T-helper 17 cell (primary cell): ENCODE results near the gene PGRMC2. TPM values are rescaled to one million over a fixed set of nuclear protein-coding genes. Genes with fewer than 3 reads are reported as not detected.
A peak's percentile ranks its signal among the peaks of the same experiment; 100 is the strongest.

Source experiments
- ATAC-seq: fragments of 150-1000 bp; cut with Tn5 transposase; 2 replicates; pipeline ENCODE4 v1.10.0; 2021; ENCODE audit warnings: mild to moderate bottlenecking, moderate library complexity
- DNase-seq, 3 donors: peaks; one replicate each; pipeline versions ENCODE4 v3.0.0 to v3.0.0-alpha.2; 2020 to 2021
- H3K9me3 ChIP-seq: one replicate; pipeline ENCODE4 v1.7.0; 2013; ENCODE audit warnings: low read length, mild to moderate bottlenecking; ENCODE audit not compliant: control insufficient read depth, poor library complexity, severe bottlenecking
- H3K27ac Mint-ChIP-seq: one replicate; pipeline ENCODE4 v1.8.0; 2022; ENCODE audit warnings: mild to moderate bottlenecking, moderate library complexity, mixed read lengths
- H3K27me3 Mint-ChIP-seq: one replicate; pipeline ENCODE4 v1.8.0; 2022; ENCODE audit warnings: mixed read lengths
- H3K36me3 Mint-ChIP-seq: one replicate; pipeline ENCODE4 v1.8.0; 2022; ENCODE audit warnings: low read depth, mixed read lengths
- H3K4me1 Mint-ChIP-seq: one replicate; pipeline ENCODE4 v1.8.0; 2022; ENCODE audit warnings: mild to moderate bottlenecking, mixed read lengths
- H3K4me3 Mint-ChIP-seq: one replicate; pipeline ENCODE4 v1.8.0; 2022; ENCODE audit warnings: mild to moderate bottlenecking, moderate library complexity, mixed read lengths
- total RNA-seq, 4 donors: library from RNA in 2 of 4; stranded (reverse) in 2 of 4; gene quantifications; one replicate each; pipeline ENCODE4 v1.2.3 and lab custom pipeline; 2022 to 2026

PGRMC2 gene, protein sequence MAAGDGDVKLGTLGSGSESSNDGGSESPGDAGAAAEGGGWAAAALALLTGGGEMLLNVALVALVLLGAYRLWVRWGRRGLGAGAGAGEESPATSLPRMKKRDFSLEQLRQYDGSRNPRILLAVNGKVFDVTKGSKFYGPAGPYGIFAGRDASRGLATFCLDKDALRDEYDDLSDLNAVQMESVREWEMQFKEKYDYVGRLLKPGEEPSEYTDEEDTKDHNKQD
- 10 to 100 TPM; 32.4 to 39.3 TPM for total RNA-seq
- 19.2 to 23.7 reads per million in 2 donors for total RNA-seq (lab: John Stamatoyannopoulos, UW)

DNA sequence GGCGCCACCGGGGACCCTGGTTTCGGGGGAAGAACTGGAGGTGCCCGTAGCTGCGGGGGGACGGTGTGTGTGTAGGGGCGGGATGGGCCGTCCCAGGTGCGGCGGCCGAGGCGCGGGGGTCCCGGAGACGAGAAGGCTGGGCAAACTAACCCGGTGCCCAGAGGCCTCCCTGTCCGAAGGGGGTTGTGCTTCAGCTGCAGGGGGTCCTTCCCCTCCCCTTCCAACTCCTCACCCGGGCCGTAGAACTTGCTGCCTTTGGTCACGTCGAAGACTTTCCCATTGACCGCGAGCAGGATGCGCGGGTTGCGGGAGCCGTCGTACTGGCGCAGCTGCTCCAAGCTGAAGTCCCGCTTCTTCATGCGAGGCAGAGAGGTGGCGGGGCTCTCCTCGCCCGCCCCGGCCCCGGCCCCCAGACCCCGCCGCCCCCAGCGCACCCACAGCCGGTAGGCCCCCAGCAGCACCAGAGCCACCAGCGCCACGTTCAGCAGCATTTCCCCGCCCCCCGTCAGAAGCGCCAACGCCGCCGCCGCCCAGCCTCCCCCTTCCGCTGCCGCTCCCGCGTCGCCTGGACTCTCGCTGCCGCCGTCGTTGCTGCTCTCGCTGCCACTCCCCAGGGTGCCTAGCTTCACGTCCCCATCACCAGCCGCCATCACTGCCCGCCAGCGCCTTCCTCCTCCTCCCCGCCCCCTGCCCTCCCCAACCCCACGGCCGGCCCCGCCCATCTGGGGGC, at the start of gene PGRMC2:
PGRMC2 (minus strand) TSS at position 673 of the 730 bp plus-strand sequence; CDS start at position 650, 23 bp downstream.
- H3K4me3 Mint-ChIP-seq, result peak within 1 kb of the TSS; percentile 85
- peaks cover 36% of the 10 kb centered on the region for H3K4me1 Mint-ChIP-seq
- ATAC-seq, result no peak
- peak in 2 of 3 donors; percentile 6 to 21 for DNase-seq
- no peaks in the 10 kb centered on the region for H3K9me3 ChIP-seq
- H3K27me3 Mint-ChIP-seq, result no peaks in the 10 kb centered on the region
- H3K36me3 Mint-ChIP-seq, result peaks cover 3% of the 10 kb centered on the region
- H3K27ac Mint-ChIP-seq, result peak within 1 kb of the TSS; percentile 94

DNA sequence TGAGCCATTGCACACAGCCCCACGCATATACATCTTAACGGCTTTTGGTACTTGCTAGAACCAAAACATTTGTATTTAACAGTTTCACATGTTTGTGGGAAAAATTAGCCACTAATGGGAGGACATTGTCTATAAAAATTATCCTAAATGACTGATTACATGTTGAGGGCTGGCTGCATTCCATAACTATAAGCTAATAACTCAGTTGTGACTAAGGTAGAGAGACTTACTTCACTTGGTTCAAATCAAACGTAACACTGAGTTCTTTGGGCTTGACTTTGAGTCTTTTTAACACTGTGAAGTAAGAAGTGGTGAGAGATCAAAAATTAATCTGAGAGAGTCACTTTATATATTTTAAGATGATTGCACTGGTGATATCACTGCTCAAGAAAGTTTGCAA, 47.9 kb upstream of the PGRMC2 start:
- Mint-ChIP-seq H3K27me3 (no peaks in the 10 kb centered on the region), H3K4me1 (no peaks in the 10 kb centered on the region), H3K36me3 (no peaks in the 10 kb centered on the region), H3K27ac (no peak overlapping the region), H3K4me3 (no peak overlapping the region)
- ATAC-seq, result no peak
- no peak for DNase-seq
- no peaks in the 10 kb centered on the region for H3K9me3 ChIP-seq

- H3K4me1 Mint-ChIP-seq, result no peaks in the 10 kb centered on the region
- ATAC-seq (no peak), DNase-seq (no peak)
- H3K4me3 Mint-ChIP-seq, result no peak overlapping the region
- no peaks in the 10 kb centered on the region for H3K27me3 Mint-ChIP-seq
- H3K27ac Mint-ChIP-seq, result no peak overlapping the region
- no peaks in the 10 kb centered on the region for H3K9me3 ChIP-seq
- H3K36me3 Mint-ChIP-seq, result no peaks in the 10 kb centered on the region
Observed at GRCh38 chr4:128334256-128334655, 46.6 kb upstream of the PGRMC2 start.

- Mint-ChIP-seq H3K27ac (no peak overlapping the region), H3K36me3 (no peaks in the 10 kb centered on the region), H3K4me1 (no peaks in the 10 kb centered on the region), H3K27me3 (no peaks in the 10 kb centered on the region), H3K4me3 (no peak overlapping the region)
- ATAC-seq, result no peak
- H3K9me3 ChIP-seq, result no peaks in the 10 kb centered on the region
- no peak for DNase-seq
Observed at GRCh38 chr4:128333309-128334018, 45.9 kb upstream of the PGRMC2 start.

GRCh38 chr4:128332081-128332480, 44.5 kb upstream of the PGRMC2 start:
- Mint-ChIP-seq H3K36me3 (no peaks in the 10 kb centered on the region), H3K4me1 (no peaks in the 10 kb centered on the region), H3K27me3 (no peaks in the 10 kb centered on the region), H3K4me3 (no peak overlapping the region), H3K27ac (no peak overlapping the region)
- no peak for DNase-seq
- H3K9me3 ChIP-seq, result no peaks in the 10 kb centered on the region
- ATAC-seq, result no peak

- H3K9me3 ChIP-seq, result no peaks in the 10 kb centered on the region
- no peaks in the 10 kb centered on the region for H3K4me1 Mint-ChIP-seq
- H3K27ac Mint-ChIP-seq, result no peak overlapping the region
- no peak overlapping the region for H3K4me3 Mint-ChIP-seq
- no peak for DNase-seq
- ATAC-seq, result no peak
- H3K27me3 Mint-ChIP-seq, result no peaks in the 10 kb centered on the region
- H3K36me3 Mint-ChIP-seq, result no peaks in the 10 kb centered on the region
Observed at GRCh38 chr4:128329638-128330037, 42.0 kb upstream of the PGRMC2 start.

DNA sequence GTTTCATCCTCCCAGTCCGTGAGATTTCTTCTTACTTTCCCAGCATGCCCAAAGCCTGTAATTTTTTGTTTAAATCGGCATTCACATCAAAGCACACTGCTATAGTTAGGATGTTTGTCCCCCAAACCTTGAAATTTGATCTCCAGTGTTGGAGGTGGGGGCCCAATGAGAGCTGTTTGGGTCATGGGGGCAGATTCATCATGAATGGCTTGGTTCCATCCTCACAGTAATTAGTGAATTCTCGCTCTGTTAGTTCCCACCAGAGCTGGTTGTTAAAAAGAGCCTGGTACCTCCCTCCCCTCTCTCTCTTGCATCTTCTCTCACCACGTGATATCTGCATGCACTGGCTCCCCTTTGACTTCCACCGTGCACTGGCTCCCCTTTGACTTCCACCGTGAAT, 40.5 kb upstream of the PGRMC2 start:
- no peak overlapping the region for H3K27ac Mint-ChIP-seq
- no peaks in the 10 kb centered on the region for H3K9me3 ChIP-seq
- ATAC-seq, result no peak
- no peaks in the 10 kb centered on the region for H3K36me3 Mint-ChIP-seq
- H3K4me3 Mint-ChIP-seq, result no peak overlapping the region
- DNase-seq, result no peak
- no peaks in the 10 kb centered on the region for H3K4me1 Mint-ChIP-seq
- no peaks in the 10 kb centered on the region for H3K27me3 Mint-ChIP-seq

GRCh38 chr4:128323401-128323800, 35.8 kb upstream of the PGRMC2 start:
- peaks cover 2% of the 10 kb centered on the region for H3K36me3 Mint-ChIP-seq
- no peaks in the 10 kb centered on the region for H3K4me1 Mint-ChIP-seq
- no peak for DNase-seq
- H3K9me3 ChIP-seq, result no peaks in the 10 kb centered on the region
- H3K27ac Mint-ChIP-seq, result no peak overlapping the region
- H3K27me3 Mint-ChIP-seq, result no peaks in the 10 kb centered on the region
- H3K4me3 Mint-ChIP-seq, result no peak overlapping the region
- no peak for ATAC-seq

- Mint-ChIP-seq H3K4me1 (no peaks in the 10 kb centered on the region), H3K27me3 (no peaks in the 10 kb centered on the region), H3K4me3 (no peak overlapping the region), H3K36me3 (peaks cover 2% of the 10 kb centered on the region), H3K27ac (no peak overlapping the region)
- ATAC-seq (no peak), DNase-seq (no peak)
- H3K9me3 ChIP-seq, result no peaks in the 10 kb centered on the region
Observed at GRCh38 chr4:128322986-128323385, 35.4 kb upstream of the PGRMC2 start.

DNA sequence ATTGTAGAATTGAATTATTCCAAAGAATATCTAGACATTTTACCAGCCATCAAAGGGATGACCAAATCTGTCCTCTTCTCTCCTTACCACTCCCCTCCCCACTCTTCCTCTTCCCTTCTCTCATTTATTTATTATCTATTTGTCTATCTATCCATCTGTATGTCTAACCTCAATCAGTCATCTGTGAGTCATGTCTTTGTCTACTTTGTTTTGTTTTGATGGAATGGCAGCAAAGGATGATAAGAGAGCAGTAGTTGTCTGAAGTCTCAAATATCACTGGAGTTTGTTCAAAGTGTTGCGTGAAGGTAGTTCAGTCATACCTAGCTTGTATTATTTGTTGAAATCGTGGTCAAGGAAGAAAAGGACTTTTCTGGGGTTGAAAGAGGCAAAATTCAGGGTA, 34.7 kb upstream of the PGRMC2 start:
- Mint-ChIP-seq H3K4me1 (no peaks in the 10 kb centered on the region), H3K4me3 (no peak overlapping the region), H3K27ac (no peak overlapping the region), H3K36me3 (peaks cover 2% of the 10 kb centered on the region), H3K27me3 (no peaks in the 10 kb centered on the region)
- ATAC-seq, result no peak
- no peak for DNase-seq
- no peaks in the 10 kb centered on the region for H3K9me3 ChIP-seq

DNA sequence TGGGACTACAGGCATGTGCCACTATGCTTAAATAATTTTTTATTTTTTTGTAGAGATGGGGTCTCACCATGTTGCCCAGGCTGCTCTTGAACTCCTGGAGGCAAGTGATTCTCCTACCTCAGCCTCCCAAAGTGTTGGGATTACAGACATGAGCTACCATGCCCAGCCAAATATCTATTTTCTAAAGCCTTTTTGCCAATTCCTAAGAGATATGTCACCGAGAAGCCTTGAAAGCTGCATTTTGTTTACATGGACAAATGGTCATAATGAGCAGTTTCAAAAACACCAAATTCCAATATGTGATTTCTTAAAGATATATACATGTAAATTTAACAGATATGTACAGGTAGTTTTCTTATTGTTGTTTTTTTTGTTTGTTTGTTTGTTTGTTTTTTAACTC, 33.0 kb upstream of the PGRMC2 start:
- no peak for ATAC-seq
- Mint-ChIP-seq H3K4me3 (no peak overlapping the region), H3K4me1 (no peaks in the 10 kb centered on the region), H3K36me3 (peaks cover 6% of the 10 kb centered on the region), H3K27ac (no peak overlapping the region), H3K27me3 (no peaks in the 10 kb centered on the region)
- no peaks in the 10 kb centered on the region for H3K9me3 ChIP-seq
- no peak for DNase-seq

GRCh38 chr4:128315756-128316520, 28.3 kb upstream of the PGRMC2 start:
- Mint-ChIP-seq H3K36me3 (peaks cover 9% of the 10 kb centered on the region), H3K27ac (no peak overlapping the region), H3K4me3 (no peak overlapping the region), H3K4me1 (no peaks in the 10 kb centered on the region), H3K27me3 (no peaks in the 10 kb centered on the region)
- no peaks in the 10 kb centered on the region for H3K9me3 ChIP-seq
- no peak for ATAC-seq
- no peak for DNase-seq
